SK-N-SH (cell line): ENCODE data around the gene FBP1. TPM values are rescaled to one million over a fixed set of nuclear protein-coding genes. Genes with fewer than 3 reads are reported as not detected.

Source experiments
- CTCF ChIA-PET: fragments of 300-600, 350-600 bp; formaldehyde crosslinking; extraction: SDS; loops from one replicate; lab custom pipeline; 2021; lab: Yijun Ruan, JAX
- POLR2A ChIA-PET: fragments of 350-600 bp; sonication (Branson Sonifier 250); formaldehyde crosslinking; extraction: SDS; loops from one replicate; lab custom pipeline; 2020; ENCODE audit warnings: antibody characterized with exemption, inconsistent platforms; lab: Yijun Ruan, JAX
- DNase-seq: peaks from one replicate; pipeline ENCODE4 v3.0.0; 2012
- H2AFZ ChIP-seq: fragments of 200-600 bp; sonication (generic); 2 replicates; pipeline ENCODE4 v1.8.1; 2016; ENCODE audit warnings: antibody characterized with exemption, mild to moderate bottlenecking, low read depth
- H3F3A ChIP-seq: fragments of 200-600 bp; sonication (generic); replicated peaks from 2 replicates; pipeline ENCODE3; 2016; ENCODE audit warnings: antibody characterized with exemption, mild to moderate bottlenecking; ENCODE audit not compliant: insufficient read depth
- H3K27ac ChIP-seq, 2 experiments: fragments of 200-500 bp in 1 of 2; fragments of 200-600 bp in 1 of 2; sonication (Bioruptor generic) in 1 of 2; sonication (generic), shearing (Covaris generic) in 1 of 2; 2 replicates each; pipeline versions ENCODE4 v1.5.1 to v1.6.1; 2014 to 2016; ENCODE audit warnings: low read depth in 2 of 2, inconsistent platforms in 1 of 2, low read length in 1 of 2, mild to moderate bottlenecking in 1 of 2, mixed read lengths in 1 of 2
- H3K27me3 ChIP-seq: fragments of 200-600 bp; sonication (generic), shearing (Covaris generic); 2 replicates; pipeline ENCODE4 v1.6.1; 2016; ENCODE audit warnings: mixed run types; ENCODE audit not compliant: insufficient read depth
- H3K36me3 ChIP-seq, 2 experiments: fragments of 200-500 bp in 1 of 2; fragments of 200-600 bp in 1 of 2; sonication (Bioruptor generic) in 1 of 2; sonication (generic) in 1 of 2; replicated peaks in 1 of 2; 2 replicates each; pipeline versions ENCODE3 to v1.5.1; 2014 to 2016; ENCODE audit warnings: low read length in 1 of 2, mild to moderate bottlenecking in 1 of 2; ENCODE audit not compliant: insufficient read depth in 2 of 2, control insufficient read depth in 1 of 2
- H3K4me1 ChIP-seq, 2 experiments: fragments of 200-500 bp in 1 of 2; fragments of 200-600 bp in 1 of 2; sonication (Bioruptor generic) in 1 of 2; sonication (generic), shearing (Covaris generic) in 1 of 2; 2 replicates each; pipeline versions ENCODE4 v1.5.1 to v1.6.1; 2014 to 2016; ENCODE audit warnings: low read depth in 1 of 2, low read length in 1 of 2, mixed run types in 1 of 2; ENCODE audit not compliant: insufficient read depth in 2 of 2, control insufficient read depth in 1 of 2
- H3K4me2 ChIP-seq: fragments of 200-600 bp; sonication (generic), shearing (Covaris generic); 2 replicates; pipeline ENCODE4 v1.6.1; 2017; ENCODE audit warnings: mixed run types
- H3K4me3 ChIP-seq, 2 experiments: fragments of 200-500 bp in 1 of 2; fragments of 200-600 bp in 1 of 2; sonication (Bioruptor generic) in 1 of 2; sonication (generic), shearing (Covaris generic) in 1 of 2; 2 replicates each; pipeline versions ENCODE4 v1.5.1 to v1.8.1; 2014 to 2016; ENCODE audit warnings: low read depth in 2 of 2, inconsistent platforms in 1 of 2, low read length in 1 of 2, mild to moderate bottlenecking in 1 of 2, mixed read lengths in 1 of 2, moderate library complexity in 1 of 2
- H3K79me2 ChIP-seq: fragments of 200-600 bp; sonication (generic); 2 replicates; pipeline ENCODE4 v1.8.1; 2017; ENCODE audit warnings: mild to moderate bottlenecking; ENCODE audit not compliant: insufficient read depth
- H3K9ac ChIP-seq: fragments of 200-600 bp; sonication (generic); 2 replicates; pipeline ENCODE4 v1.6.1; 2017; ENCODE audit warnings: mixed run types
- H3K9me2 ChIP-seq: fragments of 200-600 bp; sonication (generic); 2 replicates; pipeline ENCODE4 v1.6.1; 2017; ENCODE audit warnings: mixed run types
- H3K9me3 ChIP-seq: fragments of 200-600 bp; sonication (generic); 2 replicates; pipeline ENCODE4 v1.6.1; 2017; ENCODE audit warnings: mixed run types, mild to moderate bottlenecking, moderate library complexity
- H4K20me1 ChIP-seq: fragments of 200-600 bp; sonication (generic); 2 replicates; pipeline ENCODE4 v1.6.1; 2017; ENCODE audit warnings: mild to moderate bottlenecking, mixed run types; ENCODE audit not compliant: insufficient read depth
- CTCF ChIP-seq: fragments of 200-600 bp; sonication (generic); IDR thresholded peaks from 2 replicates; pipeline ENCODE4 v1.6.1; 2017; ENCODE audit warnings: antibody characterized with exemption, mild to moderate bottlenecking, moderate library complexity
- FOXJ3 ChIP-seq: sonication (generic); formaldehyde crosslinking; IDR thresholded peaks from 2 replicates; pipeline ENCODE4 v1.5.1; 2020; ENCODE audit warnings: mild to moderate bottlenecking, missing genetic modification reagents
- MAX ChIP-seq: IDR thresholded peaks from 2 replicates; pipeline ENCODE4 v1.4.0; 2012; ENCODE audit warnings: low read depth
- MEF2A ChIP-seq: IDR thresholded peaks from 2 replicates; pipeline ENCODE4 v1.4.0; 2012; ENCODE audit warnings: low read depth, borderline replicate concordance
- NFIC ChIP-seq: IDR thresholded peaks from 2 replicates; pipeline ENCODE4 v1.4.0; 2012; ENCODE audit warnings: borderline replicate concordance
- NRF1 ChIP-seq: IDR thresholded peaks from 2 replicates; pipeline ENCODE4 v1.6.1; 2012; ENCODE audit warnings: low read depth, mild to moderate bottlenecking, low read length
- RXRA ChIP-seq: IDR thresholded peaks from 2 replicates; pipeline ENCODE4 v1.4.0; 2012; ENCODE audit warnings: low read depth, mild to moderate bottlenecking, borderline replicate concordance
- SIN3A ChIP-seq: IDR thresholded peaks from 2 replicates; pipeline ENCODE4 v1.6.1; 2012; ENCODE audit warnings: low read depth, mild to moderate bottlenecking, low read length, moderate library complexity, borderline replicate concordance
- TAF1 ChIP-seq: IDR thresholded peaks from 2 replicates; pipeline ENCODE4 v1.6.1; 2012; ENCODE audit warnings: low read depth, mild to moderate bottlenecking, low read length, moderate library complexity, borderline replicate concordance
- TEAD4 ChIP-seq: IDR thresholded peaks from 2 replicates; pipeline ENCODE4 v1.4.0; 2012; ENCODE audit warnings: mild to moderate bottlenecking, borderline replicate concordance; ENCODE audit not compliant: insufficient read depth
- USF2 ChIP-seq: fragments of 150-350 bp; IDR thresholded peaks from 2 replicates; pipeline ENCODE4 v1.6.1; 2017; ENCODE audit warnings: antibody characterized with exemption, low read length, low read depth, borderline replicate concordance
- YY1 ChIP-seq: IDR thresholded peaks from 2 replicates; pipeline ENCODE4 v1.4.0; 2012; ENCODE audit warnings: low read depth, mild to moderate bottlenecking
- WGBS: methylation state at CpG from one replicate; pipeline ENCODE4 v1.1.6; 2017; ENCODE audit warnings: low lambda C conversion rate; 5-methylcytosine and 5-hydroxymethylcytosine counted together
- polyA plus RNA-seq, 3 experiments: library from polyadenylated mRNA; depleted of rRNA; stranded (reverse); fragments of >200 nt; gene quantifications; 2 replicates each; pipeline ENCODE4 v1.2.3, GENCODE V29; 2012

Gene FBP1
- polyA plus RNA-seq, 1 of the 3 experiments (the other 2 are of a cell fraction) = not detected

- DNase-seq = no peak
Measured at GRCh38 chr9:94687451-94687850, 48.1 kb upstream of the FBP1 start.

GRCh38 chr9:94685359-94685758 is 46.0 kb upstream of the FBP1 start:
- H3K9me2 ChIP-seq = no peaks in the 10 kb centered on the region
- H3K27me3 ChIP-seq = no peaks in the 10 kb centered on the region
- H3K27ac ChIP-seq = no peak overlapping the region
- POLR2A ChIA-PET = no interaction called here
- DNase-seq = no peak
- H4K20me1 ChIP-seq = no peaks in the 10 kb centered on the region
- no peaks in the 10 kb centered on the region for H3K79me2 ChIP-seq
- no peak overlapping the region for H3K4me3 ChIP-seq
- no peaks in the 10 kb centered on the region for H3K36me3 ChIP-seq
- no peak overlapping the region for H3K9ac ChIP-seq
- CTCF ChIA-PET = interaction anchor here (11.3 kb wide), 1 partner anchor 444 kb away, joined by 229 read pairs; no protein-coding TSS in a partner anchor
- no peak for TF ChIP-seq FOXJ3 (CRISPR knock-in tag)
- no peak for TF ChIP-seq TAF1
- no peak overlapping the region for H3K4me2 ChIP-seq
- WGBS = 71% methylated on average over 2 of the region's 2 CpGs
- H3F3A ChIP-seq = no peaks in the 10 kb centered on the region
- H3K9me3 ChIP-seq = no peaks in the 10 kb centered on the region
- H3K4me1 ChIP-seq = peaks cover 0 to 24% of the 10 kb centered on the region in 2 experiments; a peak in 1 of 4 replicates
- H2AFZ ChIP-seq = no peak overlapping the region

More at GRCh38 chr9:94687451-94687850, 48.1 kb upstream of the FBP1 start:
- no peak overlapping the region for H3K4me2 ChIP-seq
- no peaks in the 10 kb centered on the region for H3F3A ChIP-seq
- peaks cover 0 to 13% of the 10 kb centered on the region in 2 experiments; a peak in 1 of 4 replicates for H3K4me1 ChIP-seq
- H4K20me1 ChIP-seq = no peaks in the 10 kb centered on the region
- no peak overlapping the region for H2AFZ ChIP-seq
- WGBS = 75% methylated on average over 2 of the region's 2 CpGs
- no peak for TF ChIP-seq TEAD4
- TF ChIP-seq YY1 = no peak
- no peak for TF ChIP-seq NFIC
- no peak for TF ChIP-seq MEF2A
- TF ChIP-seq RXRA = no peak
- no peak for TF ChIP-seq CTCF
- TF ChIP-seq SIN3A = no peak
- TF ChIP-seq USF2 = no peak
- no peak for TF ChIP-seq NRF1
- no peak for TF ChIP-seq MAX
- TF ChIP-seq, all 33 proteins: peak for 0
- no peak overlapping the region for H3K27ac ChIP-seq
- ChIA-PET POLR2A (no interaction called here), CTCF (no interaction called here)
- no peaks in the 10 kb centered on the region for H3K9me2 ChIP-seq
- H3K79me2 ChIP-seq = no peaks in the 10 kb centered on the region
- no peak overlapping the region for H3K4me3 ChIP-seq
- H3K9ac ChIP-seq = no peak overlapping the region
- H3K9me3 ChIP-seq = no peaks in the 10 kb centered on the region
- H3K36me3 ChIP-seq = no peaks in the 10 kb centered on the region
- H3K27me3 ChIP-seq = no peaks in the 10 kb centered on the region
